HG03175 (cell line): ENCODE results near the gene PRKCA.

Experiments used
- ATAC-seq: cut with Tn5 transposase; IDR thresholded peaks from one replicate; pipeline ENCODE4 v1.9.1; 2021; ENCODE audit warnings: mild to moderate bottlenecking, moderate library complexity; ENCODE audit not compliant: unreplicated experiment

The PRKCA gene

GRCh38 chr17:66842959-66843358, 540.5 kb downstream of the PRKCA start:
- no peak for ATAC-seq

GRCh38 chr17:66843627-66844026, 541.2 kb downstream of the PRKCA start:
- no peak for ATAC-seq

GRCh38 chr17:66847704-66848103, 545.3 kb downstream of the PRKCA start:
- no peak for ATAC-seq

GRCh38 chr17:66848496-66848895, 546.1 kb downstream of the PRKCA start:
- ATAC-seq, result no peak

GRCh38 chr17:66849032-66849655, 546.7 kb downstream of the PRKCA start:
- ATAC-seq, result no peak

GRCh38 chr17:66849851-66850580, 547.6 kb downstream of the PRKCA start:
- ATAC-seq, result no peak

GRCh38 chr17:66850692-66851091, 548.3 kb downstream of the PRKCA start:
- ATAC-seq, result no peak

GRCh38 chr17:66855204-66855603, 552.8 kb downstream of the PRKCA start:
- ATAC-seq, result no peak

GRCh38 chr17:66858226-66859083, 556.0 kb downstream of the PRKCA start:
- no peak for ATAC-seq

- ATAC-seq, result no peak
These were observed 556.9 kb downstream of the PRKCA start for GRCh38 chr17:66859353-66859752.

- ATAC-seq, result no peak
These were observed 557.8 kb downstream of the PRKCA start for GRCh38 chr17:66860204-66860603.
